Gastroesophageal sphincter (tissue), 4 donors: ENCODE results near the gene MAN2C1. TPM values are rescaled to one million over a fixed set of nuclear protein-coding genes. Genes with fewer than 3 reads are reported as not detected.

Experiments
- ATAC-seq: fragments of 150-250 bp; one replicate; pipeline ENCODE4 v1.9.1; 2016; ENCODE audit warnings: mild to moderate bottlenecking, moderate library complexity
- H3K27ac ChIP-seq, 4 donors: fragments of 200-600 bp; sonication (generic) in 3 of 4; 1 replicate in 3 of 4; 2 replicates in 1 of 4; pipeline ENCODE4 v1.5.1; 2016 to 2019
- H3K27me3 ChIP-seq: fragments of 200-600 bp; sonication (generic); one replicate; pipeline ENCODE4 v1.5.1; 2019
- H3K36me3 ChIP-seq, 2 donors: fragments of 200-600 bp; sonication (generic); one replicate each; pipeline ENCODE4 v1.5.1; 2019; ENCODE audit warnings: control low read depth in 1 of 2
- H3K4me1 ChIP-seq, 3 donors: fragments of 200-600 bp; sonication (generic); 1 replicate in 2 of 3; 2 replicates in 1 of 3; pipeline ENCODE4 v1.5.1; 2016 to 2019; ENCODE audit warnings: control low read depth in 2 of 3
- H3K4me3 ChIP-seq, 2 donors: fragments of 200-600 bp; sonication (generic); one replicate each; pipeline ENCODE4 v1.5.1; 2019; ENCODE audit warnings: mild to moderate bottlenecking in 1 of 2, moderate library complexity in 1 of 2
- H3K9me3 ChIP-seq, 3 donors: fragments of 200-600 bp; sonication (generic); one replicate each; pipeline ENCODE4 v1.5.1; 2017 to 2019; ENCODE audit warnings: control low read depth in 2 of 3
- CTCF ChIP-seq, 4 experiments: fragments of 200-600 bp in 2 of 4; fragments of 450-650 bp in 2 of 4; sonication (generic) in 1 of 4; IDR thresholded peaks; one replicate each; pipeline ENCODE4 v1.5.1; 2017 to 2019; ENCODE audit warnings: antibody characterized with exemption in 4 of 4, mild to moderate bottlenecking in 2 of 4, moderate library complexity in 2 of 4
- EP300 ChIP-seq: sonication (generic); formaldehyde crosslinking; IDR thresholded peaks from one replicate; pipeline ENCODE4 v1.6.1; 2017; ENCODE audit warnings: antibody characterized with exemption, mild to moderate bottlenecking
- POLR2A ChIP-seq, 2 donors: fragments of 450-650 bp; IDR thresholded peaks; one replicate each; pipeline ENCODE4 v1.6.1; 2017; ENCODE audit warnings: antibody characterized with exemption in 2 of 2, mild to moderate bottlenecking in 2 of 2, moderate library complexity in 1 of 2
- POLR2AphosphoS5 ChIP-seq: sonication (generic); formaldehyde crosslinking; IDR thresholded peaks from one replicate; pipeline ENCODE4 v1.6.1; 2017; ENCODE audit warnings: antibody characterized with exemption
- WGBS, 2 donors: methylation state at CpG; one replicate each; pipeline ENCODE4 v1.1.5; 2018; ENCODE audit warnings: low coverage in 1 of 2; 5-methylcytosine and 5-hydroxymethylcytosine counted together
- total RNA-seq, 4 donors: library from RNA; depleted of rRNA; stranded (reverse); fragments of >200 nt; gene quantifications; one replicate each; pipeline ENCODE4 v1.1.0, GENCODE V29; 2016

Gene MAN2C1
- 100 to 1,000 TPM in 2 of 4 donors, 10 to 100 TPM in 2; 78.2 to 269 (median 102) TPM for total RNA-seq

GRCh38 chr15:75367913-75368688 is at the start of gene MAN2C1:
MAN2C1 (minus strand) TSS chr15:75368607; CDS start chr15:75368583, 24 bp downstream.
- H3K36me3 ChIP-seq, result peaks cover 0 to 75% of the 10 kb centered on the region in 2 donors
- ATAC-seq, result peak; percentile 97
- H3K27ac ChIP-seq, result peak within 1 kb of the TSS; percentile 97 to 100 (median 98)
- TF ChIP-seq POLR2AphosphoS5 (peak; percentile 90), CTCF (IDR thresholded peaks at IDR 0.05) (peak in 3 of 4 experiments; percentile 64 to 87 (median 76)), EP300 (no peak), POLR2A (IDR thresholded peaks at IDR 0.05) (peak; percentile 86 to 90)
- peaks cover 0 to 28% (median 12%) of the 10 kb centered on the region in 3 donors for H3K4me1 ChIP-seq
- no peaks in the 10 kb centered on the region for H3K9me3 ChIP-seq
- H3K27me3 ChIP-seq, result no peaks in the 10 kb centered on the region
- 0% methylated on average over 22 of the region's 67 CpGs; no CpG with 5 or more reads in 1 of the 2 donors for WGBS, 2 donors
- peak within 1 kb of the TSS; percentile 93 to 95 for H3K4me3 ChIP-seq

- H3K27ac ChIP-seq, result no peak overlapping the region
- WGBS, 2 donors, result 100% methylated on average over 1 of the region's 1 CpG
- no peaks in the 10 kb centered on the region for H3K27me3 ChIP-seq
- ATAC-seq, result no peak
- TF ChIP-seq EP300, result no peak
- no peaks in the 10 kb centered on the region for H3K9me3 ChIP-seq
- H3K36me3 ChIP-seq, result peaks cover 2 to 76% of the 10 kb centered on the region in 2 donors
- H3K4me3 ChIP-seq, result no peak overlapping the region
- no peaks in the 10 kb centered on the region for H3K4me1 ChIP-seq
Observed at GRCh38 chr15:75416584-75416983, 48.2 kb upstream of the MAN2C1 start.

- no peak for ATAC-seq
- no peak overlapping the region for H3K27ac ChIP-seq
- no peaks in the 10 kb centered on the region for H3K9me3 ChIP-seq
- no peaks in the 10 kb centered on the region for H3K4me1 ChIP-seq
- no peak for TF ChIP-seq POLR2AphosphoS5
- TF ChIP-seq CTCF (IDR thresholded peaks at IDR 0.05), result no peak
- TF ChIP-seq EP300, result no peak
- no peak for TF ChIP-seq POLR2A (IDR thresholded peaks at IDR 0.05)
- WGBS, 2 donors, result 82 to 93% methylated on average over 6 of the region's 6 CpGs
- H3K4me3 ChIP-seq, result no peak overlapping the region
- no peaks in the 10 kb centered on the region for H3K27me3 ChIP-seq
- H3K36me3 ChIP-seq, result peaks cover 15 to 95% of the 10 kb centered on the region in 2 donors
Observed at GRCh38 chr15:75410196-75410595, 41.8 kb upstream of the MAN2C1 start.

GRCh38 chr15:75407083-75407482 is 38.7 kb upstream of the MAN2C1 start:
- H3K4me3 ChIP-seq, result no peak overlapping the region
- H3K36me3 ChIP-seq, result peaks cover 17 to 100% of the 10 kb centered on the region in 2 donors
- WGBS, 2 donors, result 73 to 74% methylated on average over 1 of the region's 1 CpG
- no peaks in the 10 kb centered on the region for H3K27me3 ChIP-seq
- H3K27ac ChIP-seq, result no peak overlapping the region
- no peak for ATAC-seq
- no peaks in the 10 kb centered on the region for H3K9me3 ChIP-seq
- no peaks in the 10 kb centered on the region for H3K4me1 ChIP-seq
- TF ChIP-seq POLR2AphosphoS5 (no peak), CTCF (IDR thresholded peaks at IDR 0.05) (no peak), EP300 (no peak), POLR2A (IDR thresholded peaks at IDR 0.05) (no peak)

GRCh38 chr15:75403892-75404291 is 35.5 kb upstream of the MAN2C1 start:
- Histone ChIP-seq H3K4me3 (no peak overlapping the region), H3K36me3 (peaks cover 12 to 100% of the 10 kb centered on the region in 2 donors), H3K27ac (no peak overlapping the region), H3K4me1 (no peaks in the 10 kb centered on the region), H3K9me3 (no peaks in the 10 kb centered on the region), H3K27me3 (no peaks in the 10 kb centered on the region)
- ATAC-seq, result no peak
- WGBS, 2 donors, result 84 to 95% methylated on average over 2 of the region's 2 CpGs
- TF ChIP-seq CTCF (IDR thresholded peaks at IDR 0.05), result no peak
